HG03135 (cell line): ENCODE measurements around the gene SINHCAF.
"Not testable (repeated sequence)": the region's sequence is repeated elsewhere in the genome, so short reads cannot be mapped to it uniquely, and the experiment has no call there.

Experiments
- ATAC-seq: cut with Tn5 transposase; IDR thresholded peaks from one replicate; pipeline ENCODE4 v1.9.1; 2021; ENCODE audit warnings: mild to moderate bottlenecking, moderate library complexity; ENCODE audit not compliant: unreplicated experiment

SINHCAF gene

GRCh38 chr12:31267966-31268365, 58.0 kb downstream of the SINHCAF start:
- no peak for ATAC-seq

- no peak for ATAC-seq
Measured at GRCh38 chr12:31265722-31266121, 60.2 kb downstream of the SINHCAF start.

- ATAC-seq, result no peak
Measured at GRCh38 chr12:31263661-31264060, 62.3 kb downstream of the SINHCAF start.

GRCh38 chr12:31261744-31262143, 64.2 kb downstream of the SINHCAF start:
- no peak for ATAC-seq

DNA sequence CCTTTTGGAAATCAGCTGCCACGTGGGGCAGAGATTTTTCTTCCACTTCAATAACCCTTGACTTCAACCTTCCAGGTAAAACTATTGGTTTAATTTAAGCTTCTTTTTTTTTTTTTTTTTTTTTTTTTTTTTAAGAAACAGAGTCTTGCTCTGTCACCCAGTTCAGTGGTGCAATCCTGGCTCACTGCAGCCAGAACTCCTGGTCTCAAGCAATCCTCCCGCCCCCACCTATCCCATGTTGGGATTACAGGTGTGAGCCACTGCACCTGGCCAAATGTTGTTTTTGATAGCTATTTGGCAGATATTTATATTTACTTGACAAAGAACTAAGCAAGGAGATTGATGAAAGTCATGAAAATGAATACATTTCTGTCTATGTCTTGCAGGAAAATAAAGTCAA, 65.1 kb downstream of the SINHCAF start:
- no peak for ATAC-seq

DNA sequence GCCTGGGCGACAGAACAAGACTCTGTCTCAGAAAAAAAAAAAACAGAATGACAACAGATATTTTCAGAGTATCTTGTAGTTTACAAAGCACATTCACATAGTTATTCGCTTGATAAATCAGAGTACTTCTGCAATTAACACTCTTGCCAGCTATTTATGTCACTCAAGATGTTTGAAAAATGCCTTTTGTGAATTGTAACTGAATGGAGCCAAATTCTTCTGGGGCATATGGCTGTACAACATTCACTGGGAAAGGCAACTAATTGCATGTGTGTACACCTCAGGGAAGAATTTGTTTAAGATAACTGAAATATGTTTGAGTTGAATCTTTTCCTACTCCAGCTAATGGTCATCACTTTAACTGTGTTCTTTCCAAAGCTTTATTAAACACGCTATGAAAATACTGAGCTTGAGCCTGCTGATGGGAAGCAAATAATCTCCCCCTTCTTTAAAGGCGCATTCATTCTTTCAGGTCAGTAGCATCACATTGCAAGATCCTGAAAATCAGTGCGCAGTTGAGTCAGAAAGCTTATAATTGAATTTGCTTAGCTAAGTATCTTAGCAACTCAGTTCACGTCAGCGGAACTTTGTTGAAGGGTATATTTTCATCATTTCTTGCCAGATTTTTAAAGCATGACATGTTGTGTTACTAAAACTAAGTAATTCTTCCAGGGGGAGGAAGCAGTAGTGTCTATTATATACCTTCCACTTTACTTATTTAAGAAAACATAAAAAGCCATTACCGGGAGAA, 66.6 kb downstream of the SINHCAF start:
- ATAC-seq, result no peak

- ATAC-seq, result no peak
Measured at GRCh38 chr12:31257784-31258183, 68.2 kb downstream of the SINHCAF start.

DNA sequence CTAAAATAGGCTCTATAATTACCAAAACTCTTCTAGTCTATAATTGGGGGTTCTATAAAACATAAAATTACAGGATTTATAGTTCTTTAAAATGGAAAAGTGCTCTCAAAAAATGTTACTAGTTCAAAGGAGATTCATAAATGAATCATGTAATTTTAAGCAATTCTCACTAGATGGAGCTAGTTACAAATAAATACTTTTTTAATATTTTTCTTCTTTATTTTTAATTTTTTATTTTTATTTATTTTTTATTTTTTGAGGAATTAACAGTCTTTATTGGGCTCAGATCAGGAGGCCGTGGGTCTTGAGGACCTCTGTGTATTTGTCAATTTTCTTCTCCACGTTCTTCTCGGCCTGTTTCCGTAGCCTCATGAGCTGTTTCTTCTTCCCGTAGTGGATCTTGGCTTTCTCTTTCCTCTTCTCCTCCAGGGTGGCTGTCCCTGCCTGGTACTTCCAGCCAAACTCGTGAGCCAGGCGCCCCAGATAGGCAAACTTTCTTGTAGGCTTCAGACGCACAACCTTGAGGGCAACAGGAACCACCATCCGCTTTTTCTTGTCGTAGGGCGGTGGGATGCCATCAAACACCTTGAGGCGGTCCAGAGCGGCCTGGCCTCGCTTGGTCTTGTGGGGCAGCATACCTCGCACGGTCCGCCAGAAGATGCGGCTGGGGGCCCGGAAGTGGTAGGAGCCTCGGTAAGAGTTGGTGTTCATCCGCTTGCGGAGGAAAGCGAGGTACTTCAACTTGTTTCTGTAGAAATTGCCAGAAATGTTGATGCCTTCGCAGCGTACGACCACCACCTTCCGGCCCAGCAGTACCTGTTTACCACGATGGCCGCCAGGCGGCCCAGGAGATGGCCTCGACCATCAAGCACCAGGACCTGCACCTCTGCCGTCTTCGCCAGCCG, 74.0 kb downstream of the SINHCAF start:
- ATAC-seq, result not testable (repeated sequence)

DNA sequence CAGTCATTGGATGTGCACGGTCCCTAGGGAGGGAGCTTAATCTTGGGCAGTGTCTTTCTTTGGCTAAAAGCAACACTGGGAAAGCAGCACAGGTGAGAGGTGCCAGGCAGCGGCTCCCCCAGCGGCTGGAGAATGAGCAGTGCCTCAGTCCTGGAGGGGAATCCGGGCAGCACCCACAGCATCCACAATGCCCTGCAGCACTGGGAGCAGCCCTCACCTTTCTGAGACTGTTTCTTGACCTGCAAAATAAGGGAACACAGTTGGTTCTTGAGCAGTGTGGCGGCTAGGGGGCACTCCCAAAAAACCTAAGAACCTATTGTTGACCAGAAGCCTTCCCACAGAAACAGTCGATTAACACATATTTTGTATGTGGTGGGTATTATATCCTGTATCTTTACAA, 75.8 kb downstream of the SINHCAF start:
- ATAC-seq, result no peak

- no peak for ATAC-seq
Measured at GRCh38 chr12:31249356-31249755, 76.6 kb downstream of the SINHCAF start.

GRCh38 chr12:31248815-31249214, 77.1 kb downstream of the SINHCAF start:
- no peak for ATAC-seq

DNA sequence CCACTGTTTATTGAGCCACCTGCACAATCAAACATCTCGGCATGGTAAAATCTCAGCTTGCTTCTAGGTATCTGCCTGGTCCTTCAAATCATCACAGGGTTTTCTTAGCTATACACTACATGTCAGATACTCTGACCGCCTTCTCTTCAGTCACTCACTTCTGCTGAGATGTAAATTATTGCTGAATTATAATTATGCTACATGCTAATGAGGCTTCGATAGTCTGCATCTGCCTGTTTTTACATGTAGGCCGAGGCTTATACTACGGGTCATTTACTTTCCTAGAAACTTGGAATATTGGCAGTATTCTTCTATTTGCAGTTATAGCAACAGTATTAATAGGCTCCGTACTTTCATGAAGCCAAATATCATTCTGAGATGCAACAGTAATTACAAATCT, 77.6 kb downstream of the SINHCAF start:
- no peak for ATAC-seq

DNA sequence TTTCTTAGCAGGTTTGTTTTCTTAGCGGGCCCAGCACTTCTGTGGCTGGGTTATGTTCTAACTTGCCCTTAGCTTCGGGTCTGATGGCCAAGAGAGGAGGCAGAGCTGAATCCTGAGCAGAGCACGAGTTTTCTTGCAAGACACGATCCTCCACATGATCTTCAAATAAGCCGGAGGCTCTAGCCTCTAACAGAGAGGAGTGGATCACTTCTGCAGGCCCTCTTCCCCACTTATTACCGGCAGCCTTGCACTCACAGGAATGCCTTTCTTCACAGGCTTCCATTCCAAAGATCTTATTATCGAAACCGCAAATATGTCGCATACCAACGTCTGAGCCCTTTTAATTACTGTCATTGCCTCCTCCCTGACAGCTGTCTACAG, 79.5 kb downstream of the SINHCAF start:
- no peak for ATAC-seq

- ATAC-seq, result no peak
Measured at GRCh38 chr12:31245822-31246469, 80.0 kb downstream of the SINHCAF start.

DNA sequence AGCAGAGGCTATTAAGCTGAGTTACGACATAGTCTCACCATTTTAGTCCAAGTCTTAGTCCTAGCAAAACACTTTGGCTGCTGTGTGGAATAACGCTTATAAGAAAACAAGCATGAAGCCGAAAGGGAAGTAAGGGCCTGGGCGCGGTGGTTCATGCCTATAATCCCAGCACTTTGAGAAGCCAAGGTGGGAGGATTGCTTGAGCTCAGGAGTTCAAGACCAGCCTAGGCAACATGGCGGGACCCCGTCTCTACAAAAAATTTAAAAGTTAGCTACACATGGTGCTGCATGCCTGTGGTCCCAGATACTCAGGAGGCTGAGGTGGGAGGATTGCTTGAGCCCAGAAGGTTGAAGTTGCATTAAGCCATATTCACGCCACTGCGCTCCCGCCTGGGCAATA, 83.5 kb downstream of the SINHCAF start:
- ATAC-seq, result not testable (repeated sequence)

DNA sequence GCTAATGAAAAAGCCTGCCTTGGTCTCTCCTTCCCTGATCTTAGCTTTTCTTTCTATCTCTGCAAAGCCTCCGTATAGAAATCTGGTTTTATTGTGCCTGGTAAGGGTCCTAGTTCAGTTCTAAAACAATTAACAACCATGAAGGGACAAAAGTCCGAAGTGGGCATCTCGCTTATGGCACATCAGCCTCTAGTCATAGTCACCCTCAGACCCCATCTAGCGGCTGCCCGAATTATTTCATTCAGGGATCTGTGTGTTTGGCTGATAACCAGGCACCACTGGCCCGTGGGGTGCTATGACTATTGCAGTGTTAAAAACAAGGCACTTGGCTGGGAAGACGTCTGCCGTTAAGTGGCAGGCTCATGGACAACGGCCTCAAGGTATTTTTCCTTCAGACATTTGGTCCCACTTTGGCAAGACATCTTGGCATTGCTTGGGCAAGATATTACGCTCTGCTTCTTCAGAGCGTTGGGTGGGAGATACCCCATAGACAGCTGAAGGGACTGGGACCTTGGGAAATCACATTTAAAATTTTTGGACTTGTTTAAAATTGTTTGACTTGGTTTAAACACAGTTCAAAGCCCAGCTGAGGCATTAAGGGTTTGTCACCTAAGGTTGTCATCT, 87.1 kb downstream of the SINHCAF start:
- peak; percentile 78 for ATAC-seq

GRCh38 chr12:31238333-31238732, 87.6 kb downstream of the SINHCAF start:
- not testable (repeated sequence) for ATAC-seq

- no peak for ATAC-seq
Measured at GRCh38 chr12:31236998-31237637, 88.8 kb downstream of the SINHCAF start.

GRCh38 chr12:31235868-31236395, 90.0 kb downstream of the SINHCAF start:
- no peak for ATAC-seq
